NOMO-1 treated with dmso at 0.1 percent for 144 hours (cell line): ENCODE results near the gene CTSE.
"Not testable (repeated sequence)": the region's sequence is repeated elsewhere in the genome, so short reads cannot be mapped to it uniquely, and the experiment has no call there.

Source experiments
- DNase-seq: peaks from one replicate; lab custom pipeline; 2025; ENCODE audit not compliant: unreplicated experiment; lab: John Stamatoyannopoulos, UW

The CTSE gene

GRCh38 chr1:206023695-206024094 is at the start of gene CTSE:
Gene CTSE (minus strand): TSS chr1:206023895. CDS start chr1:206023791, 104 bp downstream.
- DNase-seq: no peak

- DNase-seq: no peak
Observed at GRCh38 chr1:206070627-206071304, 47.1 kb upstream of the CTSE start.

DNA sequence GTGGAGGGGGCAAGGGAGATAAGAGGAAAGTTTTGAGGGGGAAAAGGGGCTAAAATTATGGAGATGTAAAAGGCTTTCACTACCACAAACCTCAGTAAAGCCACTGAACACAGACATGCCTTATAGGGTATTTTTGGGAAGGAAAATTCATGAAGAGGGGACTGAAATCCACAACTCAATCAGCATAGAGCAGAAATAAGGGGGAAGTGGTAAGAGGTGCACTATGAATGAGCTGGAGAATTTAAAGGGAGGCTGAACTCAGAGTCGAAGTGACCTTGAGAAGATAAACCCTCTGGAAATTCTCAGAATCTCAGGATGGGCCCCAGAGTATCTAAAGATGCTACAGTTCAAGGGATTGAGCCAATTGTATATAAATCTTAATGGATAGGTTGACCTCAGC is 44.6 kb upstream of the CTSE start:
- DNase-seq: no peak

GRCh38 chr1:206067486-206068227 is 44.0 kb upstream of the CTSE start:
- no peak for DNase-seq

DNA sequence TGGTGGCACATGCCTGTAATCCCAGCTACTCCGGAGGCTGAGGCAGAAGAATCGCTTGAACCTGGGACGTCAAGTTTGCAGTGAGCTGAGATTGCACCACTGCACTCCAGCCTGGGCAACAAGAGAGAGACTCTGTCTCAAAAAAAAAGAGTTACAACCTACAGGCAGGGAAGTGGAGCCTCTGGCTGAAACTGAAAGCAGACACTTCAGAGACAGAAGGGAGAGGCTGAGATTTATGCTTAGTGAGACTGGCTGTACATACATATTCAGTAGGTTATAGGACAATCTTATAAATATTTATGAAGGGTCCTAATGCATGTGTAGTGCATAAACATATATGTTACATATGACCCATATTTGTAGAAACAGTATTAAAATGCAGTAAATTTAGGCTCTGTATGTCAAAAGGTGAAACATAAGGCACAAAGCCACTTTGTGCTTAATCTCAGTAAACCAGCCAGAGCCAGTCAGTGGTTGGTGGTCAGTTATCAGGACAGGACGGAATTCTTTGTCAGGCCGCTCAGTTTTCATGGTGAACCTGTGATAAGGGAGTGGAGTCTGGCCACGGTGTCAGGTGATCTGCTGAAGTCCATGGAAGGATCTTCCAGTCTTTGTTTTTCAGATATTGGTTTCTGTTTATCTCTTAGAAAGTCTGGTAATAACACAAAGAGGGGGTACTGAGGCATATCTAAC is 42.9 kb upstream of the CTSE start:
- DNase-seq: peak; percentile 38

DNA sequence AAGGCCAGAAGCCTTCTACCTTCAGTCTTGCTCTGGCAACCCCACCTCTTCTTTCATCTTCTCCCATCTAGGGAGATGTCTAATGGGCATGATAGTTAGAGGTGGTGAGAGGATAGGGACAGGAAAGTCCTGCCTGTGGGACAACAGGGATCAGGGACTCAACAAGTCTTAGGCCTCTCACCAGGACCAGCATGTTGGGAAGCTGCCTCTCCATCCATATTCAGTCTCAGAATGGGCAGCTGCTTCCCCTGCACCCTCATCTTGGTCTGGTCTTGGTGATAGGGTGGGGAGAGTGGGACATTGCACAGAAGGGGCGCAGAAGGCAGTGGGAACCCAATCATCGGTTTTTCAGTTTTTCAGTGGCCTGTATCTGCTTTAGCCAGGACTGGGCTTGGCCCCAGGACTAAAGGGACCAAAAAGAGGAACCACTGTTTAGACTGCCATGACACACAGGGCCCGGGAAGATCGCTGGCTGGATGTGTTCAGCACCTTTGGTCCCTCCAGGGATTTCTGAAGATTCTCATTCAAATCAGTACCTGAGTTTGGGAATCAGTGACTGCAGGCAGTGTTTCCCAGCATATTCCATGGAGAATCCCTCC is 42.0 kb upstream of the CTSE start:
- no peak for DNase-seq

GRCh38 chr1:206064501-206064900 is 40.8 kb upstream of the CTSE start:
- DNase-seq: not testable (repeated sequence)

- not testable (repeated sequence) for DNase-seq
Observed at GRCh38 chr1:206064001-206064400, 40.3 kb upstream of the CTSE start.

DNA sequence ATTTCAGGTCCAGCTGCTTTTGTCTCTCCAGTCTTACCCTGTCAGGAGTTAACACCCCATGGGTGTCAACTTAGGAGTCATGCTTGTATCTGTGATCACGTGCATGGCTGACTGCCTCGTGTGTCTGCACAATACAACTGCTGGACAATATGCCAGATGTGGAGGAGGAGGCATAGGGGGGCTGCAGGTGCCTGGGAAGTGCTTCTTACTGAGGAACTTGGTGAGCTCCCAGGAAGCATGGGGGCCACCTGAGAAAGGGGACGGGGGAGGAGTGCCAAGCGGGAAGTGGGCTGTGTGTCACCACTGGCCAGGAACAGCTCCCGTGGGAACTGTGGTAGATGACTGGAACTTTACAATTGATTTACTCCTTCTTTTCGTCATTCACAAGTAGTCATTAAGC is 38.8 kb upstream of the CTSE start:
- no peak for DNase-seq

- no peak for DNase-seq
Observed at GRCh38 chr1:206060844-206061243, 37.1 kb upstream of the CTSE start.

DNA sequence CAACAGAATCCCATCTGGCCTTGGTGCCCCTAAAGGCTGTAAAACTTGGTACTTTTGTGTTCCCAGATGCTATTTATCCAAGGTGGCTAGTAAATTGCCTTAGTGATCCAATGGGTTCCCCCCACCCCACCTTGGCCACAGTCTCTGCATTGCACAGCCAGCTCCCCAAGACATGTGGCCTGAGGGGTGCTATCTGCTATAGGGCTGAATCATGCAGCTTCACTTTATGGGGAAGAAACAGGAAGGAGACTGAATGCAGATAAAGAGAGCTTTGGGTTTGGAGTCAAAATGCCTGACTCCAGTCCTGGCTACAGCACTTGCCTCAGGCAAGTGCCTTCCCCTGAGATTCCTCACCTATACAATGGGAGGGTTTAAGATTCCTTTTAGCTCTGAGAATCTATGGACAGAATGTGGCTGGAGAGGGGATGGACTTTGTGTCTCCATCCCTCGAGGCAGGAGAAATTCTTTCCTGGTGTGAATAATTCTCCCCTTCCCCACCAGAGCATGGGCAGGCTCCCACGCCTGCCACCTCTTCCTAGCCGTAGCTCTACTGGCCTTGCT is 35.7 kb upstream of the CTSE start:
- DNase-seq: no peak

GRCh38 chr1:206058927-206059292 is 35.2 kb upstream of the CTSE start:
- no peak for DNase-seq

DNA sequence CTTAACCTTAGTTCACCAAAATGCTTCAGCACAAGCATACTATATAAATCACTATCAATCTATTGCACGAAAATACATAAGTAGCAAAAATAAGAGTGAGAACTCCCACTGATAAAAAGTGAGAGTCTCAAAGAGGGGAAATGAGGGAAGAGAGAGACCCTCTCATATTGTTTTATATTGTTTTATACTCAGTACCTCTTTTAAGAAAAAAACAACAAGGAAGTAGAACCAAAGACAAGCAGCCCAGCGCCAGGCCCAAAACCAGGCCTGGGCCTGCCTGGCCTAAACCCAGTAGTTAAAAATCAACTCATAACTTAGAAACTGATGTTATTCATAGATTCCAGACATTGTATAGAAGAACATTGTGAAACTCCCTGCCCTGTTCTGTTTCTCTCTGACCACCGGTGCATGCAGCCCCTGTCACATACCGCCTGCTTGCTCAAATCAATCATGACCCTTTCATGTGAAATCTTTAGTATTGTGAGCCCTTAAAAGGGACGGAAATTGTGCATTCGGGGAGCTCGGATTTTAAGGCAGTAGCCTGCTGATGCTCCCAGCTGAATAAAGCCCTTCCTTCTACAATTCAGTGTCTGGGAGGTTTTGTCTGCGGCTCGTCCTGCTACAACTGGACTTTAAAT is 34.7 kb upstream of the CTSE start:
- DNase-seq: not testable (repeated sequence)

DNA sequence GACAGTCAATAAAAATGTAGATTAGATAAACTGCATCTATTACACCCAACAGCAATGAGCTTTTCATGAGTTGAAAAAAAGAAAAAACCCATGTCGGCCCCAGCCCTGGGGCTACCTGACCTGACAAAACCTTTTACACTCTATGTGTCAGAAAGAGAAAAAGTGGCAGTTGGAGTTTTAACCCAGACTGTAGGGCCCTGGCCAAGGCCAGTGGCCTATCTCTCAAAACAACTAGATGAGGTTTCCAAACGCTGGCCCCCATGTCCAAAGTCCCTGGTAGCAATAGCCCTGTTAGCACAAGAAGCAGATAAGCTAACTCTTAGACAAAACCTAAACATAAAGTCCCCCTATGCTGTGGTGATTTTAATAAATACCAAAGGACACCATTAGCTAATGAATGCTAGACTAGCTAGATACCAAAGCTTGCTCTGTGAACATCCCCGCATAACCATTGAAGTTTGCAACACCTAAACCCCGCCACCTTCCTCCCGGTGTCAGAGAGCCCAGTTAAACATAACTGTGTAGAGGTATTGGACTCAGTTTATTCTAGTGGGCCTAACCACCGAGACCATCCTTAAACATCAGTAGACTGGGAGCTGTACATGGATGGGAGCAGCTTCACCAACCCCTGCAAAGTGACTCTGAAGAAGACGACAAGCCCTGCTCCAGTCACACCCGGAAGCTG is 32.1 kb upstream of the CTSE start:
- not testable (repeated sequence) for DNase-seq

DNA sequence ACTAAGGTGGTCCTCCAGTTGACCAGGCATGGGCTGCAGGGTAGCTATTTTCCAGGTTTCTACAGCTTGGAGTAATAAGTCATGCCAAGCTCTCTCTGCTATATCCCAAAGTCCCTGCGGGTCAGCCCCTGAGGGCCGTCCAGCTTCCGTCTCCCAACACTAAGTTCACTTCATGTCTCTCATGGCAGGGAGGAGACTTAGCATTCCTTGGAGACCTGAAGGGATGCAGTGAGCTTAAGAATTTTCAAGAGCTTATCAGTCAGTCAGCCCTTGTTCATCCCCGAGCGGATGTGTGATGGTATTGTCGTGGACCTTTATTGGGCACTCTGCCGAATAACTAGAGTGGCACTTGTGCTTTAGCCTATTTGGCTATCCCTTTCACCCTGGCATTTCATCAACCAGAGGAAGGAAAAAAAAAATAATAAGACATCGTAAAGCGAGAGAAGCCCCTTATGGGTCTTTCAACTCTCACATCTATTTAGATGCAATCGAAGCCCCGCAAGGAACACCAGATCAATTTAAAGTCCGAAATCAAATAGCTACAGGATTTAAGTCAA is 31.5 kb upstream of the CTSE start:
- DNase-seq: not testable (repeated sequence)

- not testable (repeated sequence) for DNase-seq
Observed at GRCh38 chr1:206053616-206054015, 29.9 kb upstream of the CTSE start.

GRCh38 chr1:206052919-206053610 is 29.4 kb upstream of the CTSE start, which contains the start of gene RHEX:
Gene RHEX (plus strand): TSS chr1:206053173. CDS start chr1:206097829, 44,656 bp downstream.
- DNase-seq: not testable (repeated sequence)

DNA sequence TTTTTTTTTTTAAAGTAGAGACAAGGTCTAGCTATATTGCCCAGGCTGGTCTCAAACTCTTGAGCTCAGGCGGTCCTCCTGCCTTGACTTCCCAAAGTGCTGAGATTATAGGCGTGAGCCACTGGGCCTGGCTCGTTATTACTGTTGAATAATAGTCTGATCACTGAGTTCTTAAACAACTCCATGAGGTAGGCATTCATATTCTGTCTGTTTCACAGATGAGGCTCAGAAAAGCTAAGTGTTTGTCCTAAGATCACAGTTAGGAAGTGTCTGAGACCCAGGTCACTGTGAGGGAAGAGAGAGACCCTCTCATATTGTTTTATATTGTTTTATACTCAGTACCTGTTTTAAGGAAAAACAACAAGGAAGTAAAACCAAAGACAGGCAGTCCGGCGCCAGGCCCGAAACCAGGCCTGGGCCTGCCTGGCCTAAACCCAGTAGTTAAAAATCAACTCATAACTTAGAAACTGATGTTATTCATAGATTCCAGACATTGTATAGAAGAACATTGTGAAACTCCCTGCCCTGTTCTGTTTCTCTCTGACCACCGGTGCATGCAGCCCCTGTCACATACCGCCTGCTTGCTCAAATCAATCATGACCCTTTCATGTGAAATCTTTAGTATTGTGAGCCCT is 28.7 kb upstream of the CTSE start:
- not testable (repeated sequence) for DNase-seq
